Measurements from ENCODE around the gene ARMS2.

DNA sequence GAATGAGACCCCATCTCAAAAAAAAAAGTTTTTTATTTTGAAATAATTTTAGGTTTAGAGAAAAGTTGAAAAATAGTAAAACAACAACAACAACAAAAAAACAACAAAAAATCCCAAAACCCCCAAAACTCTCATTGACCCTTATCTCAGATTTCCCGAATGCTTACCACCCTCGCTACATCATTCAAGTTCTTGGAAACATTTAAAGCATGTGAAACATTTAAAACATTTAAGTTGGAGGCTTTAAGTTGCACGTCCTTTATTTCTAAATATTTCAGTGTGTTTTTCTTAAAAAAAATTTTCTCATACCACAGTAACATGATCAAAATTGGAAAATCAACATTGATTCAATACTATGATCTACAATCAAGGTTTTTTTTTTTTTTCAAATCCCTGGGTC, 382 bp upstream of the ARMS2 start:
- TF ChIP-seq, protein P1, sequence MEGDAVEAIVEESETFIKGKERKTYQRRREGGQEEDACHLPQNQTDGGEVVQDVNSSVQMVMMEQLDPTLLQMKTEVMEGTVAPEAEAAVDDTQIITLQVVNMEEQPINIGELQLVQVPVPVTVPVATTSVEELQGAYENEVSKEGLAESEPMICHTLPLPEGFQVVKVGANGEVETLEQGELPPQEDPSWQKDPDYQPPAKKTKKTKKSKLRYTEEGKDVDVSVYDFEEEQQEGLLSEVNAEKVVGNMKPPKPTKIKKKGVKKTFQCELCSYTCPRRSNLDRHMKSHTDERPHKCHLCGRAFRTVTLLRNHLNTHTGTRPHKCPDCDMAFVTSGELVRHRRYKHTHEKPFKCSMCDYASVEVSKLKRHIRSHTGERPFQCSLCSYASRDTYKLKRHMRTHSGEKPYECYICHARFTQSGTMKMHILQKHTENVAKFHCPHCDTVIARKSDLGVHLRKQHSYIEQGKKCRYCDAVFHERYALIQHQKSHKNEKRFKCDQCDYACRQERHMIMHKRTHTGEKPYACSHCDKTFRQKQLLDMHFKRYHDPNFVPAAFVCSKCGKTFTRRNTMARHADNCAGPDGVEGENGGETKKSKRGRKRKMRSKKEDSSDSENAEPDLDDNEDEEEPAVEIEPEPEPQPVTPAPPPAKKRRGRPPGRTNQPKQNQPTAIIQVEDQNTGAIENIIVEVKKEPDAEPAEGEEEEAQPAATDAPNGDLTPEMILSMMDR (IDR thresholded peaks at IDR 0.05), result no peak
- TF ChIP-seq POLR2A (IDR thresholded peaks at IDR 0.05), result no peak

Data from right lobe of liver (tissue), 4 donors.